Heart left ventricle (tissue), 16 donors: ENCODE results near the gene MGLL. TPM values are rescaled to one million over a fixed set of nuclear protein-coding genes. Genes with fewer than 3 reads are reported as not detected.

ENCODE experiments used
- ATAC-seq, 4 donors: fragments of 200-7000 bp; cut with Tn5 transposase; one replicate each; pipeline ENCODE4 v1.9.1; 2020 to 2022; ENCODE audit warnings: moderate library complexity in 4 of 4, mild to moderate bottlenecking in 3 of 4, moderate number of reproducible peaks in 1 of 4
- DNase-seq, 5 donors: peaks; one replicate each; pipeline ENCODE4 v3.0.0-alpha.2; 2020
- H3K27ac ChIP-seq, 12 donors: fragments of 200-600 bp; sonication (generic) in 4 of 12; one replicate each; pipeline versions ENCODE4 v1.5.0 to v1.8.0; 2016 to 2022; ENCODE audit warnings: mild to moderate bottlenecking in 2 of 12
- H3K27me3 ChIP-seq, 9 donors: fragments of 200-600 bp; sonication (generic) in 2 of 9; one replicate each; pipeline versions ENCODE4 v1.5.1 to v1.8.0; 2016 to 2022; ENCODE audit warnings: mild to moderate bottlenecking in 3 of 9
- H3K36me3 ChIP-seq, 9 donors: fragments of 200-600 bp; sonication (generic) in 2 of 9; one replicate each; pipeline versions ENCODE4 v1.5.0 to v1.8.0; 2018 to 2022; ENCODE audit warnings: mild to moderate bottlenecking in 2 of 9
- H3K4me1 ChIP-seq, 12 donors: fragments of 200-600 bp; sonication (generic) in 4 of 12; one replicate each; pipeline versions ENCODE4 v1.5.0 to v1.8.0; 2016 to 2022; ENCODE audit warnings: mild to moderate bottlenecking in 3 of 12
- H3K4me3 ChIP-seq, 12 donors: fragments of 200-600 bp; sonication (generic) in 4 of 12; one replicate each; pipeline versions ENCODE4 v1.5.0 to v1.8.0; 2017 to 2022; ENCODE audit warnings: mild to moderate bottlenecking in 9 of 12, moderate library complexity in 4 of 12
- H3K9me3 ChIP-seq, 12 donors: fragments of 200-600 bp; sonication (generic) in 4 of 12; one replicate each; pipeline versions ENCODE4 v1.5.0 to v1.8.0; 2016 to 2022; ENCODE audit warnings: mild to moderate bottlenecking in 1 of 12
- POLR2A ChIP-seq, 2 donors: fragments of 450-650 bp; IDR thresholded peaks; one replicate each; pipeline ENCODE4 v1.6.1; 2017; ENCODE audit warnings: antibody characterized with exemption in 2 of 2, mild to moderate bottlenecking in 2 of 2, moderate library complexity in 2 of 2
- WGBS, 4 donors: extraction: QIAGEN DNeasy Blood & Tissue Kit in 2 of 4; methylation state at CpG; one replicate each; pipeline versions ENCODE4 v1.1.5 to v1.1.7; 2013 to 2018; 5-methylcytosine and 5-hydroxymethylcytosine counted together
- intact Hi-C, 10 donors: fragments of 100-400 bp; cut with DNase I; formaldehyde crosslinking; loops; one replicate each; pipeline versions ENCODE4 v1.11.1 to v1.14.2; 2022
- polyA plus RNA-seq, 2 donors: library from polyadenylated mRNA; stranded (reverse); fragments of 200-250 nt; gene quantifications; one replicate each; pipeline ENCODE4 v1.2.3, GENCODE V29; 2013
- total RNA-seq, 9 donors: library from RNA; depleted of rRNA in 2 of 9; stranded (reverse); fragments of >200 nt in 2 of 9; fragmentation: NEBNext Ultra II Directional in 3 of 9; extraction: Animal tissue kit (Norgen Biotek cat#: 25700) in 3 of 9; gene quantifications; one replicate each; pipeline versions ENCODE4 v1.1.0 to v1.2.4, GENCODE V29; 2016 to 2023
- TF ChIP-seq, protein P1 (sequence below), 12 donors: fragments of 200-600 bp; sonication (generic) in 4 of 12; IDR thresholded peaks; one replicate each; pipeline versions ENCODE4 v1.5.0 to v1.8.0; 2018 to 2022; ENCODE audit warnings: antibody characterized with exemption in 12 of 12, mild to moderate bottlenecking in 5 of 12
- donor health status: ischemic (EF 13 %, LVEDD 7.1; RV severe dilation, severe dysfunction).
- donor health status: healthy with polysubstance abuse.
- donor health status: DM: no; HTN: yes; CAD: no.
- donor health status: DM: no; HTN: no; CAD: no.
- donor health status: ischemic (EF 25% LVEDD 6.9; RV normal size, moderate dysfunction).
- donor health status: ischemic (EF 25% LVEDD 5.7; RV mildly dilated, moderate dysfunction).
- donor health status: healthy.
- donor health status: DM: yes; HTN: yes; CAD: no.
- donor health status: ischemic (EF 35%, LVEDD 5.7; RV mildly dilated, moderate dysfunction).
- donor health status: nonischemic (EF 11% LVEDD 7.7; RV severe dilation, severe dysfunction).
- donor health status: DM: yes; HTN: yes; CAD: no.
- donor health status: PGD.
- donor health status: ischemic (EF 29% LVEDD 5.4; RV normal size, mild dysfunction).
- donor health status: nonischemic (EF 23%, LVEDD 6.1; RV moderate dilation, normal function).

The MGLL gene
- total and polyA plus RNA-seq, 11 donors: 38.5 to 119 (median 78.9) TPM

DNA sequence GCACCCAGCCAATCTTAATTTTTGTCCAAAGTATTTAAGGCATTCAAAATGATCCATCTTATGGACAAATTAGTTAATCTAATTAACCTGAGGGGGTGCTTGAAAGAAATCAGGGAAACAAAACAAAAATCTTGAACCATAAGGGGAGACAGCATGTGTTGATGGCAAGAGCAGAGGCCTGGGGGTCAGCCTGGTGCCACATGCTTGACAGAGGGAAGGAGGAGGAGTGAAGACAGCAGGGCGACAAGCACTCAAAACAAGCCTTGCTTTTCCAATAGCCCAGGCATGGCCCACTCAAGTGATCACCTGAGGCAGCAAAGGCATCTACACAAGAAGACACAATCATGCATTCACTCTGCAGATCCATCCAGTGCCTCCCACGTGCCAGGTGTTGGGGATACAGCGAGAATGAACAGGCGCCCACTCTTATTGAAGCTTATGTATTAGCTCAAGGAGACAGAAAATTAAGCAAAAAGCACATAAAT is 25.0 kb upstream of the MGLL start:
- 90 to 98% (median 95%) methylated on average over 4 of the region's 4 CpGs for WGBS, 4 donors
- H3K27me3 ChIP-seq: no peaks in the 10 kb centered on the region
- peaks cover 0 to 7% (median 0%) of the 10 kb centered on the region in 12 donors for H3K4me1 ChIP-seq
- H3K9me3 ChIP-seq: no peaks in the 10 kb centered on the region
- H3K27ac ChIP-seq: no peak overlapping the region
- intact Hi-C loops: loop anchor here in 1 of 10 donors (10.0 kb wide), 1 partner anchor 118 kb away; no protein-coding TSS in a partner anchor
- DNase-seq (no peak), ATAC-seq (no peak)
- no peaks in the 10 kb centered on the region for H3K36me3 ChIP-seq
- TF ChIP-seq, protein P1, sequence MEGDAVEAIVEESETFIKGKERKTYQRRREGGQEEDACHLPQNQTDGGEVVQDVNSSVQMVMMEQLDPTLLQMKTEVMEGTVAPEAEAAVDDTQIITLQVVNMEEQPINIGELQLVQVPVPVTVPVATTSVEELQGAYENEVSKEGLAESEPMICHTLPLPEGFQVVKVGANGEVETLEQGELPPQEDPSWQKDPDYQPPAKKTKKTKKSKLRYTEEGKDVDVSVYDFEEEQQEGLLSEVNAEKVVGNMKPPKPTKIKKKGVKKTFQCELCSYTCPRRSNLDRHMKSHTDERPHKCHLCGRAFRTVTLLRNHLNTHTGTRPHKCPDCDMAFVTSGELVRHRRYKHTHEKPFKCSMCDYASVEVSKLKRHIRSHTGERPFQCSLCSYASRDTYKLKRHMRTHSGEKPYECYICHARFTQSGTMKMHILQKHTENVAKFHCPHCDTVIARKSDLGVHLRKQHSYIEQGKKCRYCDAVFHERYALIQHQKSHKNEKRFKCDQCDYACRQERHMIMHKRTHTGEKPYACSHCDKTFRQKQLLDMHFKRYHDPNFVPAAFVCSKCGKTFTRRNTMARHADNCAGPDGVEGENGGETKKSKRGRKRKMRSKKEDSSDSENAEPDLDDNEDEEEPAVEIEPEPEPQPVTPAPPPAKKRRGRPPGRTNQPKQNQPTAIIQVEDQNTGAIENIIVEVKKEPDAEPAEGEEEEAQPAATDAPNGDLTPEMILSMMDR (IDR thresholded peaks at IDR 0.05): no peak
- no peak for TF ChIP-seq POLR2A (IDR thresholded peaks at IDR 0.05)
- H3K4me3 ChIP-seq: no peak overlapping the region

DNA sequence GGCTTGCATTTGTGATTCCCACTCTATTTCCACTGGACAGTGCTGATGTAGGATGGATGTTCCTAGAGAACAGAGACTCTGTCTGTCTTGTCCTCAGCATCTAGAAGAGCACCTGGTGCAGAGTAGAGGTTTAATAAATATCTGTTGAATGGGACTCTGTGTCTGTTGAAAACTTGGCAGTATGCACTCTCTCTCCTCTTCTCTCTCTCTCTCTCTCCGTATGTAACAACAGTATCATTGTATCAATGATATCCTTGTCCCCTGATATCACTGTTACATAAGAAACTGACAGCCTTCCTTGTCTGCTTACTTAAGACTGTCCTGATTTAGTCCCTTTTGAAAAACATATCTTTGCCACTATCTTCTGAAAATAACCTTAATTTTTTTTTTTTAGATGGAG is 24.3 kb upstream of the MGLL start:
- Histone ChIP-seq H3K36me3 (no peaks in the 10 kb centered on the region), H3K4me1 (peaks cover 0 to 7% (median 0%) of the 10 kb centered on the region in 12 donors), H3K27ac (no peak overlapping the region), H3K27me3 (no peaks in the 10 kb centered on the region), H3K4me3 (no peak overlapping the region), H3K9me3 (no peaks in the 10 kb centered on the region)
- TF ChIP-seq POLR2A (IDR thresholded peaks at IDR 0.05): no peak
- TF ChIP-seq, protein P1 (IDR thresholded peaks at IDR 0.05): no peak
- ATAC-seq: no peak
- intact Hi-C loops: loop anchor here in 1 of 10 donors (10.0 kb wide), 1 partner anchor 118 kb away; no protein-coding TSS in a partner anchor
- WGBS, 4 donors: 75 to 82% (median 79%) methylated on average over 1 of the region's 1 CpG
- no peak for DNase-seq

DNA sequence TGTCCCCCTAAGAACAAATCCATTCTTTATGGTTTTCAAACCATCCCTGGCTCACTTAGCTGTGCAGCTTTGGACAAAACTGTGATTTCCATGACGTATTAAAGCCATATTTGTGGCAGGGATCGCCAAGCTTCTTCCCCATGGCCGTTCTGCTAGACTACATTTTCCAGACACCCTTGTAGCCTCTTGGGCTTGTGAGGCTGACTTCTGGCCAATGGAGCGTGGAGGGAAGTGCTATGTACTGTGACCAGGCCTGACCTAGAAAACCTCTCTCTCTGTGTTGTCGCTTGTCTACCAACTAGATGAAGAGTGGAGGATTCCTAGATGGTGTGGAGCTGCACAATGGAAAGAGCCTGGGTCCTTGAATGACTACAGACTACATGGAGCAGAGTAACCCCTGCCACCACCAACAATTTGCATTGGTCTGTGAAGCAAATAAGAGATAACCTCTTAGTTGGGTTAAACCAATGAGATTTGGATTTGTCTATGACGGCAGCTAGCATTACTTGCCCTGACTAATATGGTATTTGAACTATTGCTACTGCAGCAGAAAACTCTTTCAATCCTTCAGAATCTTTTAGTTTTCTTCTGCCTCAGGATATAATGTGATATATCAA is 22.1 kb upstream of the MGLL start:
- no peak overlapping the region for H3K4me3 ChIP-seq
- H3K4me1 ChIP-seq: peaks cover 0 to 7% (median 0%) of the 10 kb centered on the region in 12 donors
- no peaks in the 10 kb centered on the region for H3K27me3 ChIP-seq
- TF ChIP-seq, protein P1 (IDR thresholded peaks at IDR 0.05): no peak
- TF ChIP-seq POLR2A (IDR thresholded peaks at IDR 0.05): no peak
- 91 to 94% (median 92%) methylated on average over 6 of the region's 6 CpGs for WGBS, 4 donors
- no peaks in the 10 kb centered on the region for H3K36me3 ChIP-seq
- DNase-seq (no peak), ATAC-seq (no peak)
- intact Hi-C loops: loop anchor here in 1 of 10 donors (10.0 kb wide), 1 partner anchor 120 kb away; no protein-coding TSS in a partner anchor
- no peaks in the 10 kb centered on the region for H3K9me3 ChIP-seq
- no peak overlapping the region for H3K27ac ChIP-seq

DNA sequence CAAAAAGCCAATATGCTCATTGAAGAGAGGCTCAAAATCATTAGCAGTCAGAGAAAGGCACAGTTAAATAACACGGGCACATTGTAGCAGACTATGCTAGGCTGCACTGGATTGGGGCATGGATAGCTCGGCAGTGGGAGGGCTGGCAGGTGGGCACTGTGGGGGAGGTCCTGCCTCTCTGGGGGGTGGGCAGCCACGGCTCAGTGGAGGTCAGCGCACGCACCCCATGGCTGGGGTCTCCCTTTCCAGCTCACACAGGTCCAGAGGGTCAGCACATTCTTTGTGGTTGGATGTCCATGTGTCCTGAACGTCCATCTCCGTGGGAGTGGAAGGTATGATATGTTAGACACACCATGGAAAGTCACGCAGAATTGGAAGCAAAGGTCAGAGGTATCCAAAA is 18.4 kb upstream of the MGLL start:
- no peak for ATAC-seq
- 84 to 88% (median 85%) methylated on average over 8 of the region's 8 CpGs for WGBS, 4 donors
- Histone ChIP-seq H3K4me1 (no peaks in the 10 kb centered on the region), H3K27me3 (peaks cover 0 to 4% (median 0%) of the 10 kb centered on the region in 9 donors), H3K4me3 (no peak overlapping the region), H3K27ac (no peak overlapping the region), H3K9me3 (no peaks in the 10 kb centered on the region), H3K36me3 (no peaks in the 10 kb centered on the region)
- no peak for DNase-seq
- TF ChIP-seq POLR2A (IDR thresholded peaks at IDR 0.05): no peak
- TF ChIP-seq, protein P1 (IDR thresholded peaks at IDR 0.05): no peak
- intact Hi-C loops: loop anchor here in 1 of 10 donors (10.0 kb wide), 1 partner anchor 124 kb away; no protein-coding TSS in a partner anchor
